Loucy (cell line): ENCODE measurements around the gene DNAAF2.
A peak's percentile ranks its signal among the peaks of the same experiment; 100 is the strongest.

Experiments used
- H2AFZ ChIP-seq: fragments of 200-600 bp; sonication (generic); 2 replicates; pipeline ENCODE4 v1.6.0; 2016; ENCODE audit warnings: antibody characterized with exemption, mild to moderate bottlenecking, low read length, moderate library complexity
- H3F3A ChIP-seq: fragments of 200-600 bp; 2 replicates; pipeline ENCODE4 v1.6.0; 2016; ENCODE audit warnings: antibody characterized with exemption, low read depth, mild to moderate bottlenecking
- H3K27me3 ChIP-seq: fragments of 200-600 bp; sonication (generic); 2 replicates; pipeline ENCODE4 v1.6.1; 2014; ENCODE audit warnings: low read length, mild to moderate bottlenecking; ENCODE audit not compliant: insufficient read depth, poor library complexity, severe bottlenecking
- H3K36me3 ChIP-seq: fragments of 200-600 bp; sonication (generic); 2 replicates; pipeline ENCODE4 v1.6.1; 2016; ENCODE audit warnings: low read length; ENCODE audit not compliant: insufficient read depth
- H3K4me1 ChIP-seq: fragments of 200-600 bp; sonication (generic); 2 replicates; pipeline ENCODE4 v1.5.1; 2014; ENCODE audit warnings: low read length, mild to moderate bottlenecking; ENCODE audit not compliant: insufficient read depth, poor library complexity, severe bottlenecking
- H3K4me2 ChIP-seq: fragments of 200-600 bp; sonication (generic); 2 replicates; pipeline ENCODE4 v1.6.0; 2014; ENCODE audit warnings: antibody characterized with exemption, low read length, low read depth, mild to moderate bottlenecking; ENCODE audit not compliant: poor library complexity, severe bottlenecking
- H3K4me3 ChIP-seq: fragments of 200-600 bp; sonication (generic); 2 replicates; pipeline ENCODE4 v1.5.1; 2014; ENCODE audit warnings: low read length, mild to moderate bottlenecking, mixed read lengths; ENCODE audit not compliant: poor library complexity, severe bottlenecking
- H3K79me2 ChIP-seq: fragments of 200-600 bp; sonication (generic); 2 replicates; pipeline ENCODE4 v1.6.1; 2014; ENCODE audit warnings: low read length; ENCODE audit not compliant: insufficient read depth
- H3K9ac ChIP-seq: fragments of 200-600 bp; sonication (generic); 2 replicates; pipeline ENCODE4 v1.6.0; 2014; ENCODE audit warnings: mild to moderate bottlenecking, low read depth, low read length, moderate library complexity; ENCODE audit not compliant: poor library complexity, severe bottlenecking
- H3K9me2 ChIP-seq: fragments of 200-600 bp; sonication (generic); replicated peaks from 2 replicates; pipeline ENCODE4 v1.6.1; 2016; ENCODE audit warnings: low read depth, low read length, mixed read lengths
- H3K9me3 ChIP-seq: fragments of 200-600 bp; sonication (generic); 2 replicates; pipeline ENCODE4 v1.6.1; 2014; ENCODE audit warnings: mild to moderate bottlenecking, antibody characterized with exemption, low read length, low read depth; ENCODE audit not compliant: insufficient read depth
- H4K20me1 ChIP-seq: fragments of 200-600 bp; sonication (generic); 2 replicates; pipeline ENCODE4 v1.6.0; 2014; ENCODE audit warnings: antibody characterized with exemption, low read length, mild to moderate bottlenecking; ENCODE audit not compliant: insufficient read depth, poor library complexity, severe bottlenecking
- EZH2phosphoT487 ChIP-seq: fragments of 200-600 bp; IDR thresholded peaks from 2 replicates; pipeline ENCODE4 v1.6.1; 2018; ENCODE audit warnings: antibody characterized with exemption, mild to moderate bottlenecking, moderate library complexity, borderline replicate concordance
- TF ChIP-seq, protein P1 (sequence below): fragments of 200-600 bp; sonication (generic); conservative IDR thresholded peaks from 2 replicates; pipeline ENCODE4 v1.5.1; 2014; ENCODE audit warnings: mild to moderate bottlenecking, antibody characterized with exemption, low read length

The DNAAF2 gene, protein sequence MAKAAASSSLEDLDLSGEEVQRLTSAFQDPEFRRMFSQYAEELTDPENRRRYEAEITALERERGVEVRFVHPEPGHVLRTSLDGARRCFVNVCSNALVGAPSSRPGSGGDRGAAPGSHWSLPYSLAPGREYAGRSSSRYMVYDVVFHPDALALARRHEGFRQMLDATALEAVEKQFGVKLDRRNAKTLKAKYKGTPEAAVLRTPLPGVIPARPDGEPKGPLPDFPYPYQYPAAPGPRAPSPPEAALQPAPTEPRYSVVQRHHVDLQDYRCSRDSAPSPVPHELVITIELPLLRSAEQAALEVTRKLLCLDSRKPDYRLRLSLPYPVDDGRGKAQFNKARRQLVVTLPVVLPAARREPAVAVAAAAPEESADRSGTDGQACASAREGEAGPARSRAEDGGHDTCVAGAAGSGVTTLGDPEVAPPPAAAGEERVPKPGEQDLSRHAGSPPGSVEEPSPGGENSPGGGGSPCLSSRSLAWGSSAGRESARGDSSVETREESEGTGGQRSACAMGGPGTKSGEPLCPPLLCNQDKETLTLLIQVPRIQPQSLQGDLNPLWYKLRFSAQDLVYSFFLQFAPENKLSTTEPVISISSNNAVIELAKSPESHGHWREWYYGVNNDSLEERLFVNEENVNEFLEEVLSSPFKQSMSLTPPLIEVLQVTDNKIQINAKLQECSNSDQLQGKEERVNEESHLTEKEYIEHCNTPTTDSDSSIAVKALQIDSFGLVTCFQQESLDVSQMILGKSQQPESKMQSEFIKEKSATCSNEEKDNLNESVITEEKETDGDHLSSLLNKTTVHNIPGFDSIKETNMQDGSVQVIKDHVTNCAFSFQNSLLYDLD

DNA sequence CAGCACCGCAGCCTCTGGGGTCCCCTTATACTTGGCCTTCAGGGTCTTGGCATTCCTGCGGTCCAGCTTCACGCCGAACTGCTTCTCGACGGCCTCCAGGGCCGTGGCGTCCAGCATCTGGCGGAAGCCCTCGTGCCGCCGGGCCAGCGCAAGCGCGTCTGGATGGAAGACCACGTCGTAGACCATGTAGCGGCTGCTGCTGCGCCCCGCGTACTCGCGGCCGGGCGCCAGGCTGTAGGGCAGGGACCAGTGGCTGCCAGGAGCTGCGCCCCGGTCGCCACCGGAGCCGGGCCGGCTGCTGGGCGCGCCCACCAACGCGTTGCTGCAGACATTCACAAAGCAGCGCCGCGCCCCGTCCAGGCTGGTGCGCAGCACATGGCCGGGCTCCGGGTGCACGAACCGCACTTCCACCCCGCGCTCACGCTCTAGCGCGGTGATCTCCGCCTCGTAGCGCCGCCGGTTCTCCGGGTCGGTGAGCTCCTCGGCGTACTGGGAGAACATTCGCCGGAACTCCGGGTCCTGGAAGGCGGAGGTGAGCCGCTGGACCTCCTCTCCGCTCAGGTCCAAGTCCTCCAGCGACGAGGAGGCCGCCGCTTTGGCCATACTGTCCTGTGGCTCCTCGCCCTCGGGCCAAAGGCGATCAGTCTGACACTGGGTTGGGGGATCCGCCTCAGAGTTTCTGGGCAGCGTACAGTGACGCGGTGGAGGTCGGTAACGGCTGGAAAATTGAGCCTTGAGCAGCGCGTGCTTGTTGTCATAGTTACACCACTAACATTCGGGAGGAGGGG lies at the start of gene DNAAF2:
TSS of gene DNAAF2 (minus strand) at position 698 of the 788 bp plus-strand sequence. CDS start at position 603, 95 bp downstream.
- TF ChIP-seq, protein P1, sequence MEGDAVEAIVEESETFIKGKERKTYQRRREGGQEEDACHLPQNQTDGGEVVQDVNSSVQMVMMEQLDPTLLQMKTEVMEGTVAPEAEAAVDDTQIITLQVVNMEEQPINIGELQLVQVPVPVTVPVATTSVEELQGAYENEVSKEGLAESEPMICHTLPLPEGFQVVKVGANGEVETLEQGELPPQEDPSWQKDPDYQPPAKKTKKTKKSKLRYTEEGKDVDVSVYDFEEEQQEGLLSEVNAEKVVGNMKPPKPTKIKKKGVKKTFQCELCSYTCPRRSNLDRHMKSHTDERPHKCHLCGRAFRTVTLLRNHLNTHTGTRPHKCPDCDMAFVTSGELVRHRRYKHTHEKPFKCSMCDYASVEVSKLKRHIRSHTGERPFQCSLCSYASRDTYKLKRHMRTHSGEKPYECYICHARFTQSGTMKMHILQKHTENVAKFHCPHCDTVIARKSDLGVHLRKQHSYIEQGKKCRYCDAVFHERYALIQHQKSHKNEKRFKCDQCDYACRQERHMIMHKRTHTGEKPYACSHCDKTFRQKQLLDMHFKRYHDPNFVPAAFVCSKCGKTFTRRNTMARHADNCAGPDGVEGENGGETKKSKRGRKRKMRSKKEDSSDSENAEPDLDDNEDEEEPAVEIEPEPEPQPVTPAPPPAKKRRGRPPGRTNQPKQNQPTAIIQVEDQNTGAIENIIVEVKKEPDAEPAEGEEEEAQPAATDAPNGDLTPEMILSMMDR, result no peak
- TF ChIP-seq EZH2phosphoT487, result no peak
- no peaks in the 10 kb centered on the region for H3K27me3 ChIP-seq
- H3F3A ChIP-seq, result no peaks in the 10 kb centered on the region
- peak within 1 kb of the TSS; percentile 92 for H2AFZ ChIP-seq
- H3K4me3 ChIP-seq, result peak within 1 kb of the TSS; percentile 90
- H3K9me3 ChIP-seq, result no peaks in the 10 kb centered on the region
- no peaks in the 10 kb centered on the region for H3K9me2 ChIP-seq
- peaks cover 22% of the 10 kb centered on the region for H3K4me1 ChIP-seq
- H4K20me1 ChIP-seq, result peaks cover 27% of the 10 kb centered on the region
- H3K79me2 ChIP-seq, result peaks cover 68% of the 10 kb centered on the region
- peak within 1 kb of the TSS; percentile 89 for H3K4me2 ChIP-seq
- H3K36me3 ChIP-seq, result no peaks in the 10 kb centered on the region
- H3K9ac ChIP-seq, result peak within 1 kb of the TSS; percentile 91

DNA sequence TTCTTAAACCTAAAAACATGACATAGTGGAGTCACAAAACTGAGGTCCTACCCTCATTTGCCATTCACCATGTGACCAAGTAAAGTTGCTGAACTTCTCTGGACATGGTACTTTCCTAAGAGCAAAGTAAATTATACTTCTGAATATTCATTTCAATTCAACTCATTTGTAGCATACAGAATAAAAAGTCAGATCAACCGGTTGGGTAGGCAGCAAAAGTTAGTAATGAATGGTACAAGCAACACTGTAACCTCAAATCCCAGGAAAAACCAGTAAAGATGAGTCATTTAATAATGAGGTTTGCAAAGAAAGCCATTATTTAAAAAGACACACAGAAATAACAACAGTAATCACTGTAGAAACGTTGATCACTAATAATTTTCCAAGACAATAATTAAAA lies 44.2 kb upstream of the DNAAF2 start:
- Histone ChIP-seq H3F3A (no peaks in the 10 kb centered on the region), H3K36me3 (peaks cover 42% of the 10 kb centered on the region; the same call in 1 of the 2 replicates), H3K9ac (no peak overlapping the region), H3K27me3 (no peaks in the 10 kb centered on the region), H3K9me3 (no peaks in the 10 kb centered on the region), H2AFZ (no peak overlapping the region), H3K4me2 (peak overlapping the region; percentile 6), H3K4me3 (no peak overlapping the region), H3K4me1 (peaks cover 14% of the 10 kb centered on the region), H3K79me2 (peaks cover 35% of the 10 kb centered on the region), H3K9me2 (no peaks in the 10 kb centered on the region), H4K20me1 (peaks cover 4% of the 10 kb centered on the region)
- TF ChIP-seq, protein P1, result no peak
- no peak for TF ChIP-seq EZH2phosphoT487

DNA sequence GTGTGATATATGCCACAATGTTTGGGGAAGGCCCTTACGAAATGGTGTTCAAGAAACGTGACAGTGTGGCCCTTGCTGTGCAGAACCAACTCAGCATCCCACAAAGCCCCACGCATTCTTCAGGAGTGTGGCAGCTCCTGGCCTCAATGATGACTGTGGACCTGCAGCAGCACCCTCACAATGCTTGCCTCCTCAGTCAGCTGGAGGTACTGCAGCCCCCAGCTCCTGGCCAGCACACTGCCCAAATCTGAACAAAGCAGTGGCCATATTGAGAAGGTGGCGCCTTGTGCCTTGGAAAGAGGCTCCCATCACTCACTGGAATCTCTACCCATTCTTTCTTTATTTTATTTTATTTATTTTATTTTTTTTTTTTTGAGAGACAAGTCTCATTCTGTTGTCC lies 42.6 kb upstream of the DNAAF2 start:
- Histone ChIP-seq H2AFZ (no peak overlapping the region), H3K9ac (no peak overlapping the region), H3K36me3 (peaks cover 58% of the 10 kb centered on the region; the same call in 1 of the 2 replicates), H3K4me2 (no peak overlapping the region), H3K4me3 (no peak overlapping the region), H3K9me2 (no peaks in the 10 kb centered on the region), H3K9me3 (no peaks in the 10 kb centered on the region), H3K27me3 (no peaks in the 10 kb centered on the region), H3F3A (no peaks in the 10 kb centered on the region), H3K4me1 (peaks cover 1% of the 10 kb centered on the region), H4K20me1 (peaks cover under 1% of the 10 kb centered on the region), H3K79me2 (peaks cover 21% of the 10 kb centered on the region)
- TF ChIP-seq, protein P1, result peak; percentile 33
- TF ChIP-seq EZH2phosphoT487, result no peak
